GM12878 (cell line): ENCODE results near the gene PDE8B. TPM values are rescaled to one million over a fixed set of nuclear protein-coding genes. Genes with fewer than 3 reads are reported as not detected.

Source experiments
- ATAC-seq: fragments of 200-7000 bp; cut with Tn5 transposase; 3 replicates; pipeline ENCODE4 v1.9.1; 2020; ENCODE audit warnings: mild to moderate bottlenecking, moderate library complexity
- BruUV-seq: library from RNA; stranded (reverse); fragments of 400-500 nt; replicated peaks from 2 replicates; lab custom pipeline; 2021; lab: Mats Ljungman, UMichigan
- CTCF ChIA-PET: fragments of 300-600 bp; sonication (Branson Sonifier 250); formaldehyde crosslinking; extraction: SDS; loops from one replicate; lab custom pipeline; 2021; ENCODE audit warnings: inconsistent platforms; lab: Yijun Ruan, JAX
- POLR2A ChIA-PET: fragments of 350-600 bp; formaldehyde crosslinking; extraction: SDS; loops from one replicate; lab custom pipeline; 2021; ENCODE audit warnings: inconsistent platforms; lab: Charles Lee
- RAD21 ChIA-PET: fragments of 300-600 bp; sonication (Branson Sonifier 250); formaldehyde crosslinking; loops from one replicate; lab custom pipeline; 2023; ENCODE audit warnings: antibody characterized with exemption; ENCODE audit not compliant: unreplicated experiment; lab: Charles Lee
- SMC1A ChIA-PET: fragments of 300-600 bp; sonication (Branson Sonifier 250); formaldehyde crosslinking; loops from one replicate; lab custom pipeline; 2023; ENCODE audit not compliant: unreplicated experiment, uncharacterized antibody; lab: Charles Lee
- DNase-seq: peaks from one replicate; pipeline ENCODE4 v3.0.0-alpha.2; 2011; ENCODE audit warnings: low read depth, low spot score
- FAIRE-seq: peaks from 3 replicates; lab custom pipeline; 2011; peaks lifted over from hg19 to GRCh38; lab: Jason Lieb, UNC
- H2AFZ ChIP-seq: 2 replicates; pipeline ENCODE4 v1.6.0; 2011; ENCODE audit warnings: low read depth, low read length, control low read depth; ENCODE audit not compliant: control insufficient read depth
- H3K27ac ChIP-seq: 2 replicates; pipeline ENCODE4 v1.5.1; 2011; ENCODE audit warnings: control low read depth; ENCODE audit not compliant: control insufficient read depth, insufficient read depth
- H3K27me3 ChIP-seq, 2 experiments: replicated peaks in 1 of 2; 2 replicates each; pipeline versions ENCODE4 v1.6.0 to v1.6.1; 2011; ENCODE audit warnings: low read length in 1 of 2; ENCODE audit not compliant: control insufficient read depth in 2 of 2, insufficient read depth in 2 of 2
- H3K36me3 ChIP-seq, 2 experiments: 2 replicates each; pipeline ENCODE4 v1.5.1; 2011; ENCODE audit warnings: low read length in 1 of 2; ENCODE audit not compliant: control insufficient read depth in 2 of 2, insufficient read depth in 2 of 2
- H3K4me1 ChIP-seq: 2 replicates; pipeline ENCODE4 v1.6.1; 2011; ENCODE audit warnings: mild to moderate bottlenecking, low read length, moderate library complexity, mixed read lengths; ENCODE audit not compliant: control insufficient read depth, insufficient read depth
- H3K4me2 ChIP-seq: 2 replicates; pipeline ENCODE4 v1.6.0; 2011; ENCODE audit warnings: control low read depth; ENCODE audit not compliant: control insufficient read depth, insufficient read depth
- H3K4me3 ChIP-seq: fragments of 200-600 bp; sonication (generic); 2 replicates; pipeline ENCODE4 v1.5.1; 2016
- H3K79me2 ChIP-seq: 2 replicates; pipeline ENCODE4 v1.6.0; 2011; ENCODE audit warnings: low read length; ENCODE audit not compliant: control insufficient read depth, insufficient read depth
- H3K9ac ChIP-seq: 2 replicates; pipeline ENCODE4 v1.8.0; 2011; ENCODE audit warnings: low read length, control low read depth, mixed read lengths; ENCODE audit not compliant: control insufficient read depth, insufficient read depth
- H3K9me3 ChIP-seq: replicated peaks from 3 replicates; pipeline ENCODE4 v1.5.1; 2011; ENCODE audit warnings: mild to moderate bottlenecking, low read length; ENCODE audit not compliant: control insufficient read depth, insufficient read depth
- H4K20me1 ChIP-seq: 2 replicates; pipeline ENCODE4 v1.6.0; 2011; ENCODE audit not compliant: control insufficient read depth, insufficient read depth
- ETV6 ChIP-seq, 2 experiments: fragments of 450-650 bp in 1 of 2; IDR thresholded peaks in 1 of 2; conservative IDR thresholded peaks in 1 of 2; 2 replicates each; pipeline ENCODE4 v1.6.1; 2014; ENCODE audit warnings: antibody characterized with exemption in 1 of 2, borderline replicate concordance in 1 of 2, low read depth in 1 of 2, mild to moderate bottlenecking in 1 of 2, moderate library complexity in 1 of 2
- NR2F1 ChIP-seq: fragments of 450-650 bp; conservative IDR thresholded peaks from 2 replicates; pipeline ENCODE4 v1.6.1; 2017; ENCODE audit warnings: mild to moderate bottlenecking
- PAX5 ChIP-seq: IDR thresholded peaks from 2 replicates; pipeline ENCODE4 v1.6.1; 2011; ENCODE audit warnings: low read depth, low read length, borderline replicate concordance
- RB1 ChIP-seq: fragments of 450-650 bp; formaldehyde crosslinking; IDR thresholded peaks from 2 replicates; pipeline ENCODE4 v1.6.1; 2017; ENCODE audit warnings: mild to moderate bottlenecking, borderline replicate concordance
- SIX5 ChIP-seq: IDR thresholded peaks from 2 replicates; pipeline ENCODE4 v1.6.1; 2011; ENCODE audit warnings: mild to moderate bottlenecking, low read depth, low read length, moderate library complexity; ENCODE audit not compliant: severe bottlenecking
- TARDBP ChIP-seq: IDR thresholded peaks from 2 replicates; pipeline ENCODE4 v1.6.1; 2016; ENCODE audit warnings: borderline replicate concordance
- ZNF217 ChIP-seq: fragments of 450-650 bp; IDR thresholded peaks from 2 replicates; pipeline ENCODE4 v1.6.1; 2017; ENCODE audit warnings: antibody characterized with exemption, mild to moderate bottlenecking
- WGBS: methylation state at CpG from one replicate; pipeline ENCODE4 v1.1.6; 2016; ENCODE audit warnings: low lambda C conversion rate; ENCODE audit not compliant: insufficient replicate concordance, insufficient coverage; ENCODE audit errors: missing lambda C conversion rate; 5-methylcytosine and 5-hydroxymethylcytosine counted together
- in situ Hi-C: fragments of 300-500 bp; cut with MboI; formaldehyde crosslinking; loops from 9 replicates; pipeline ENCODE4 v1.14.3; 2018; ENCODE audit warnings: mixed read lengths
- intact Hi-C: fragments of 100-400 bp; cut with micrococcal nuclease; formaldehyde crosslinking; loops from one replicate; pipeline ENCODE4 v1.14.2; 2022; ENCODE audit not compliant: unreplicated experiment
- polyA plus RNA-seq, 11 experiments: library from polyadenylated mRNA; depleted of rRNA in 4 of 11; unstranded in 6 of 11; stranded (reverse) in 5 of 11; fragments of >200 nt; fragmentation: Nextera tagmentation in 4 of 11; fragmentation: Illumina TruSeq in 1 of 11; extraction: Ambion mirVana in 4 of 11; extraction: Trizol in 1 of 11; gene quantifications; 1 replicate in 1 of 11; 2 replicates in 10 of 11; pipeline versions ENCODE4 v1.2.1 to v1.2.3, GENCODE V29; 2011 to 2016; ENCODE audit warnings: inconsistent platforms in 2 of 11, missing spikeins in 2 of 11, low read depth in 1 of 11
- total RNA-seq, 4 experiments: library from RNA; depleted of rRNA in 3 of 4; stranded (reverse); fragments of >200 nt in 3 of 4; fragmentation: Illumina TruSeq in 1 of 4; extraction: Trizol in 1 of 4; gene quantifications; 2 replicates each; pipeline versions ENCODE4 v1.2.1 to v1.2.3, GENCODE V29; 2013 to 2021
- TF ChIP-seq, protein P1 (sequence below): fragments of 450-650 bp; IDR thresholded peaks from 2 replicates; pipeline ENCODE4 v1.6.1; 2014; ENCODE audit warnings: mild to moderate bottlenecking
- TF ChIP-seq, protein P2 (sequence below): IDR thresholded peaks from 2 replicates; pipeline ENCODE4 v1.6.1; 2011; ENCODE audit warnings: borderline replicate concordance, low read depth, mild to moderate bottlenecking, moderate library complexity, low read length; ENCODE audit not compliant: insufficient read depth, poor library complexity, severe bottlenecking
- TF ChIP-seq, protein P3 (sequence below): fragments of 450-650 bp; IDR thresholded peaks from 2 replicates; pipeline ENCODE4 v1.6.1; 2017; ENCODE audit warnings: low read depth, mild to moderate bottlenecking, moderate library complexity
- TF ChIP-seq, protein P4 (sequence below): fragments of 450-650 bp; formaldehyde crosslinking; IDR thresholded peaks from 2 replicates; pipeline ENCODE4 v1.4.0; 2020; ENCODE audit warnings: mild to moderate bottlenecking, moderate library complexity
- TF ChIP-seq, protein P5 (sequence below): IDR thresholded peaks from 2 replicates; pipeline ENCODE4 v1.6.1; 2011; ENCODE audit warnings: low read depth, mild to moderate bottlenecking, low read length, moderate library complexity, borderline replicate concordance; ENCODE audit errors: extremely low read depth

The PDE8B gene
- total and polyA plus RNA-seq, 10 of the 15 experiments (the other 5 are each of a cell fraction or from before 2014, with no cell fraction given), result 0.03 to 0.44 (median 0.20) TPM; not detected in 3

GRCh38 chr5:77266291-77266690, 55.8 kb downstream of the PDE8B start (continued):
- TF ChIP-seq, protein P1, sequence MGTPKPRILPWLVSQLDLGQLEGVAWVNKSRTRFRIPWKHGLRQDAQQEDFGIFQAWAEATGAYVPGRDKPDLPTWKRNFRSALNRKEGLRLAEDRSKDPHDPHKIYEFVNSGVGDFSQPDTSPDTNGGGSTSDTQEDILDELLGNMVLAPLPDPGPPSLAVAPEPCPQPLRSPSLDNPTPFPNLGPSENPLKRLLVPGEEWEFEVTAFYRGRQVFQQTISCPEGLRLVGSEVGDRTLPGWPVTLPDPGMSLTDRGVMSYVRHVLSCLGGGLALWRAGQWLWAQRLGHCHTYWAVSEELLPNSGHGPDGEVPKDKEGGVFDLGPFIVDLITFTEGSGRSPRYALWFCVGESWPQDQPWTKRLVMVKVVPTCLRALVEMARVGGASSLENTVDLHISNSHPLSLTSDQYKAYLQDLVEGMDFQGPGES, result no peak
- TF ChIP-seq, protein P2, sequence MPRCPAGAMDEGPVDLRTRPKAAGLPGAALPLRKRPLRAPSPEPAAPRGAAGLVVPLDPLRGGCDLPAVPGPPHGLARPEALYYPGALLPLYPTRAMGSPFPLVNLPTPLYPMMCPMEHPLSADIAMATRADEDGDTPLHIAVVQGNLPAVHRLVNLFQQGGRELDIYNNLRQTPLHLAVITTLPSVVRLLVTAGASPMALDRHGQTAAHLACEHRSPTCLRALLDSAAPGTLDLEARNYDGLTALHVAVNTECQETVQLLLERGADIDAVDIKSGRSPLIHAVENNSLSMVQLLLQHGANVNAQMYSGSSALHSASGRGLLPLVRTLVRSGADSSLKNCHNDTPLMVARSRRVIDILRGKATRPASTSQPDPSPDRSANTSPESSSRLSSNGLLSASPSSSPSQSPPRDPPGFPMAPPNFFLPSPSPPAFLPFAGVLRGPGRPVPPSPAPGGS, result no peak
- TF ChIP-seq ETV6 (conservative IDR thresholded peaks at IDR 0.05 in 1 of 2, IDR thresholded peaks at IDR 0.05 in 1 of 2; ENCODE audit: borderline replicate concordance in 1 of 2, low read depth in 1 of 2), result no peak

- CTCF ChIA-PET, result interaction anchor here (1.8 kb wide), 1 partner anchor 28 kb away, joined by 4 read pairs; no protein-coding TSS in a partner anchor
- 31% methylated on average over 3 of the region's 3 CpGs for WGBS
- Histone ChIP-seq H3K27ac (no peak overlapping the region), H3K27me3 (no peaks in the 10 kb centered on the region; a peak in 1 of 4 replicates), H4K20me1 (no peaks in the 10 kb centered on the region), H3K79me2 (no peaks in the 10 kb centered on the region), H3K4me1 (no peaks in the 10 kb centered on the region), H3K36me3 (no peaks in the 10 kb centered on the region), H3K4me2 (no peak overlapping the region), H3K4me3 (no peak overlapping the region), H3K9ac (no peak overlapping the region), H3K9me3 (no peaks in the 10 kb centered on the region), H2AFZ (no peak overlapping the region)
- BruUV-seq, result no TSS peak
- POLR2A ChIA-PET, result no interaction called here
- SMC1A ChIA-PET, result interaction anchor here (0.6 kb wide), 1 partner anchor 1525 kb away, joined by 3 read pairs; no protein-coding TSS in a partner anchor
- no peak for FAIRE-seq
- DNase-seq, result no peak
- RAD21 ChIA-PET, result interaction anchor here (1.2 kb wide), 1 partner anchor 10 kb away, joined by 4 read pairs; no protein-coding TSS in a partner anchor
- in situ Hi-C loops, result no loop called here
- intact Hi-C loops, result no loop called here
- no peak for ATAC-seq
- TF ChIP-seq, protein P3, sequence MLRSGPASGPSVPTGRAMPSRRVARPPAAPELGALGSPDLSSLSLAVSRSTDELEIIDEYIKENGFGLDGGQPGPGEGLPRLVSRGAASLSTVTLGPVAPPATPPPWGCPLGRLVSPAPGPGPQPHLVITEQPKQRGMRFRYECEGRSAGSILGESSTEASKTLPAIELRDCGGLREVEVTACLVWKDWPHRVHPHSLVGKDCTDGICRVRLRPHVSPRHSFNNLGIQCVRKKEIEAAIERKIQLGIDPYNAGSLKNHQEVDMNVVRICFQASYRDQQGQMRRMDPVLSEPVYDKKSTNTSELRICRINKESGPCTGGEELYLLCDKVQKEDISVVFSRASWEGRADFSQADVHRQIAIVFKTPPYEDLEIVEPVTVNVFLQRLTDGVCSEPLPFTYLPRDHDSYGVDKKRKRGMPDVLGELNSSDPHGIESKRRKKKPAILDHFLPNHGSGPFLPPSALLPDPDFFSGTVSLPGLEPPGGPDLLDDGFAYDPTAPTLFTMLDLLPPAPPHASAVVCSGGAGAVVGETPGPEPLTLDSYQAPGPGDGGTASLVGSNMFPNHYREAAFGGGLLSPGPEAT, result no peak
- TF ChIP-seq PAX5, result no peak
- TF ChIP-seq, protein P4, sequence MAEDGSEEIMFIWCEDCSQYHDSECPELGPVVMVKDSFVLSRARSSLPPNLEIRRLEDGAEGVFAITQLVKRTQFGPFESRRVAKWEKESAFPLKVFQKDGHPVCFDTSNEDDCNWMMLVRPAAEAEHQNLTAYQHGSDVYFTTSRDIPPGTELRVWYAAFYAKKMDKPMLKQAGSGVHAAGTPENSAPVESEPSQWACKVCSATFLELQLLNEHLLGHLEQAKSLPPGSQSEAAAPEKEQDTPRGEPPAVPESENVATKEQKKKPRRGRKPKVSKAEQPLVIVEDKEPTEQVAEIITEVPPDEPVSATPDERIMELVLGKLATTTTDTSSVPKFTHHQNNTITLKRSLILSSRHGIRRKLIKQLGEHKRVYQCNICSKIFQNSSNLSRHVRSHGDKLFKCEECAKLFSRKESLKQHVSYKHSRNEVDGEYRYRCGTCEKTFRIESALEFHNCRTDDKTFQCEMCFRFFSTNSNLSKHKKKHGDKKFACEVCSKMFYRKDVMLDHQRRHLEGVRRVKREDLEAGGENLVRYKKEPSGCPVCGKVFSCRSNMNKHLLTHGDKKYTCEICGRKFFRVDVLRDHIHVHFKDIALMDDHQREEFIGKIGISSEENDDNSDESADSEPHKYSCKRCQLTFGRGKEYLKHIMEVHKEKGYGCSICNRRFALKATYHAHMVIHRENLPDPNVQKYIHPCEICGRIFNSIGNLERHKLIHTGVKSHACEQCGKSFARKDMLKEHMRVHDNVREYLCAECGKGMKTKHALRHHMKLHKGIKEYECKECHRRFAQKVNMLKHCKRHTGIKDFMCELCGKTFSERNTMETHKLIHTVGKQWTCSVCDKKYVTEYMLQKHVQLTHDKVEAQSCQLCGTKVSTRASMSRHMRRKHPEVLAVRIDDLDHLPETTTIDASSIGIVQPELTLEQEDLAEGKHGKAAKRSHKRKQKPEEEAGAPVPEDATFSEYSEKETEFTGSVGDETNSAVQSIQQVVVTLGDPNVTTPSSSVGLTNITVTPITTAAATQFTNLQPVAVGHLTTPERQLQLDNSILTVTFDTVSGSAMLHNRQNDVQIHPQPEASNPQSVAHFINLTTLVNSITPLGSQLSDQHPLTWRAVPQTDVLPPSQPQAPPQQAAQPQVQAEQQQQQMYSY (CRISPR knock-in tag), result no peak
- TF ChIP-seq NR2F1, result no peak
- TF ChIP-seq SIX5, result no peak
- no peak for TF ChIP-seq ZNF217
- TF ChIP-seq TARDBP, result no peak
- TF ChIP-seq, protein P5, sequence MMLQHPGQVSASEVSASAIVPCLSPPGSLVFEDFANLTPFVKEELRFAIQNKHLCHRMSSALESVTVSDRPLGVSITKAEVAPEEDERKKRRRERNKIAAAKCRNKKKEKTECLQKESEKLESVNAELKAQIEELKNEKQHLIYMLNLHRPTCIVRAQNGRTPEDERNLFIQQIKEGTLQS, result no peak
- no peak for TF ChIP-seq RB1
Observed at GRCh38 chr5:77267496-77267895, 57.0 kb downstream of the PDE8B start.
